Endothelial cell of umbilical vein (primary cell): ENCODE data around the gene SORCS2. TPM values are rescaled to one million over a fixed set of nuclear protein-coding genes. Genes with fewer than 3 reads are reported as not detected.

Experiments used
- BruUV-seq: library from RNA; stranded (reverse); fragments of 400-500 nt; replicated peaks from 2 replicates; lab custom pipeline; 2021; lab: Mats Ljungman, UMichigan
- CTCF ChIA-PET: fragments of 300-600, 350-600 bp; sonication (Branson Sonifier 250); formaldehyde crosslinking; loops from one replicate; lab custom pipeline; 2021; ENCODE audit warnings: antibody characterized with exemption, inconsistent platforms; lab: Charles Lee
- POLR2A ChIA-PET: fragments of 300-600, 350-600 bp; sonication (Branson Sonifier 250); formaldehyde crosslinking; loops from one replicate; lab custom pipeline; 2021; ENCODE audit warnings: antibody characterized with exemption, inconsistent platforms; lab: Charles Lee
- DNase-seq: peaks from one replicate; pipeline ENCODE4 v3.0.0-alpha.2; 2011; ENCODE audit warnings: low read depth, low spot score
- FAIRE-seq: peaks from 2 replicates; lab custom pipeline; 2011; peaks lifted over from hg19 to GRCh38; lab: Jason Lieb, UNC
- H2AFZ ChIP-seq: 2 replicates; pipeline ENCODE4 v1.6.0; 2012; ENCODE audit warnings: low read depth, low read length, control low read depth, inconsistent platforms
- H3K27ac ChIP-seq: 2 replicates; pipeline ENCODE4 v1.5.1; 2011; ENCODE audit warnings: low read depth, mild to moderate bottlenecking, control low read depth, low read length, moderate library complexity; ENCODE audit not compliant: insufficient read depth
- H3K27me3 ChIP-seq, 2 experiments: 2 replicates each; pipeline versions ENCODE4 v1.6.0 to v1.6.1; 2011; ENCODE audit warnings: low read length in 2 of 2, mixed read lengths in 1 of 2; ENCODE audit not compliant: control insufficient read depth in 2 of 2, insufficient read depth in 2 of 2
- H3K36me3 ChIP-seq, 2 experiments: 2 replicates in 1 of 2; 3 replicates in 1 of 2; pipeline ENCODE4 v1.5.1; 2011; ENCODE audit warnings: low read length in 2 of 2, mild to moderate bottlenecking in 1 of 2, moderate library complexity in 1 of 2; ENCODE audit not compliant: control insufficient read depth in 2 of 2, insufficient read depth in 2 of 2; ENCODE audit errors: extremely low read depth in 1 of 2
- H3K4me1 ChIP-seq: 3 replicates; pipeline ENCODE4 v1.5.1; 2011; ENCODE audit warnings: mild to moderate bottlenecking, low read length; ENCODE audit not compliant: control insufficient read depth, insufficient read depth; ENCODE audit errors: extremely low read depth
- H3K4me2 ChIP-seq: 2 replicates; pipeline ENCODE4 v1.6.1; 2011; ENCODE audit warnings: low read length, control low read depth, mixed read lengths; ENCODE audit not compliant: insufficient read depth
- H3K4me3 ChIP-seq, 3 experiments: fragments of 200-600 bp in 1 of 3; sonication (generic), shearing (Covaris generic) in 1 of 3; replicated peaks in 1 of 3; 2 replicates each; pipeline ENCODE4 v1.5.1; 2011 to 2016; ENCODE audit warnings: control low read depth in 3 of 3, low read length in 3 of 3, mild to moderate bottlenecking in 2 of 3, inconsistent platforms in 1 of 3, low read depth in 1 of 3, moderate library complexity in 1 of 3; ENCODE audit not compliant: insufficient read depth in 1 of 3
- H3K79me2 ChIP-seq: 2 replicates; pipeline ENCODE4 v1.6.0; 2012; ENCODE audit warnings: low read length, inconsistent platforms; ENCODE audit not compliant: control insufficient read depth, insufficient read depth
- H3K9ac ChIP-seq: replicated peaks from 2 replicates; pipeline ENCODE3; 2011; ENCODE audit warnings: low read length, control low read depth; ENCODE audit not compliant: insufficient read depth; ENCODE audit errors: extremely low read depth
- H3K9me1 ChIP-seq: replicated peaks from 3 replicates; pipeline ENCODE4 v1.6.0; 2011; ENCODE audit warnings: mild to moderate bottlenecking, low read length; ENCODE audit not compliant: control insufficient read depth, insufficient read depth; ENCODE audit errors: extremely low read depth
- H3K9me3 ChIP-seq: replicated peaks from 2 replicates; pipeline ENCODE4 v1.5.1; 2012; ENCODE audit warnings: low read length, inconsistent platforms; ENCODE audit not compliant: control insufficient read depth, insufficient read depth
- H4K20me1 ChIP-seq: replicated peaks from 2 replicates; pipeline ENCODE3; 2011; ENCODE audit warnings: mild to moderate bottlenecking, low read length; ENCODE audit not compliant: control insufficient read depth, insufficient read depth; ENCODE audit errors: extremely low read depth
- CTCF ChIP-seq, 2 donors: IDR thresholded peaks; 1 replicate in 1 of 2; 2 replicates in 1 of 2; pipeline ENCODE4 v1.5.1; 2011; ENCODE audit warnings: low read length in 2 of 2, mild to moderate bottlenecking in 2 of 2, moderate library complexity in 2 of 2, control low read depth in 1 of 2, inconsistent platforms in 1 of 2, low read depth in 1 of 2; ENCODE audit not compliant: insufficient read depth in 1 of 2; ENCODE audit errors: extremely low read depth in 1 of 2
- EZH2 ChIP-seq: IDR thresholded peaks from 2 replicates; pipeline ENCODE4 v1.6.1; 2012; ENCODE audit warnings: borderline replicate concordance, low read depth, mild to moderate bottlenecking, moderate library complexity, low read length, inconsistent platforms; ENCODE audit not compliant: severe bottlenecking
- FOS ChIP-seq: IDR thresholded peaks from 2 replicates; pipeline ENCODE4 v1.6.1; 2011; ENCODE audit warnings: mild to moderate bottlenecking, low read length, moderate library complexity, borderline replicate concordance; ENCODE audit not compliant: insufficient read depth
- GATA2 ChIP-seq: IDR thresholded peaks from 2 replicates; pipeline ENCODE4 v1.7.0; 2011; ENCODE audit warnings: low read depth, mild to moderate bottlenecking, moderate library complexity, mixed read lengths, low read length; ENCODE audit not compliant: insufficient read length, insufficient read depth
- JUN ChIP-seq: IDR thresholded peaks from 2 replicates; pipeline ENCODE4 v1.6.1; 2011; ENCODE audit warnings: borderline replicate concordance, low read depth; ENCODE audit not compliant: insufficient read length, insufficient read depth
- MAX ChIP-seq: IDR thresholded peaks from 2 replicates; pipeline ENCODE4 v1.6.1; 2011; ENCODE audit not compliant: insufficient read depth, insufficient read length
- MYC ChIP-seq: IDR thresholded peaks from one replicate; pipeline ENCODE4 v1.6.1; 2011; ENCODE audit warnings: mild to moderate bottlenecking, low read depth, low read length
- POLR2A ChIP-seq: IDR thresholded peaks from 2 replicates; pipeline ENCODE4 v1.6.1; 2012; ENCODE audit warnings: low read depth, mild to moderate bottlenecking, control low read depth, low read length
- POLR2AphosphoS5 ChIP-seq: IDR thresholded peaks from 2 replicates; pipeline ENCODE4 v1.6.1; 2012; ENCODE audit warnings: low read depth, mild to moderate bottlenecking, control low read depth, low read length, moderate library complexity; ENCODE audit not compliant: insufficient read depth
- dilution Hi-C: fragments of 300-500 bp; cut with MboI; formaldehyde crosslinking; loops from one replicate; pipeline ENCODE4 v1.15.0; 2019; ENCODE audit warnings: low sequenced_read_pairs; ENCODE audit not compliant: extremely low pct_ligation_motif_present
- intact Hi-C: fragments of 100-400 bp; cut with micrococcal nuclease; formaldehyde crosslinking; loops from one replicate; pipeline ENCODE4 v1.10.0; 2022
- polyA plus RNA-seq, 4 experiments: library from polyadenylated mRNA; depleted of rRNA in 3 of 4; stranded (reverse) in 3 of 4; unstranded in 1 of 4; fragments of >200 nt; gene quantifications; 2 replicates each; pipeline versions ENCODE4 v1.2.1 to v1.2.3, GENCODE V29; 2011 to 2012; ENCODE audit warnings: missing spikeins in 1 of 4
- total RNA-seq: library from RNA; stranded (reverse); gene quantifications from 2 replicates; pipeline ENCODE4 v1.2.3, GENCODE V29; 2021

SORCS2 gene
- total and polyA plus RNA-seq, 2 donors (not counting 3 experiments of a cell fraction or from before 2014, with no cell fraction given) = not detected

- Histone ChIP-seq H3K9me1 (no peaks in the 10 kb centered on the region), H3K4me3 (no peak overlapping the region), H3K9me3 (no peaks in the 10 kb centered on the region), H3K27me3 (no peaks in the 10 kb centered on the region), H3K9ac (no peak overlapping the region), H3K4me2 (no peak overlapping the region), H3K36me3 (no peaks in the 10 kb centered on the region), H3K4me1 (no peaks in the 10 kb centered on the region), H3K79me2 (no peaks in the 10 kb centered on the region), H4K20me1 (no peaks in the 10 kb centered on the region), H3K27ac (no peak overlapping the region), H2AFZ (no peak overlapping the region)
- dilution Hi-C loops = no loop called here
- ChIA-PET CTCF (interaction anchor here (1.2 kb wide), 1 partner anchor 13 kb away, joined by 3 read pairs; no protein-coding TSS in a partner anchor), POLR2A (no interaction called here)
- FAIRE-seq (no peak), DNase-seq (no peak)
- intact Hi-C loops = loop anchor here (5.0 kb wide), 1 partner anchor 378 kb away; no protein-coding TSS in a partner anchor
- TF ChIP-seq EZH2 (no peak), MAX (no peak)
- BruUV-seq = no TSS peak
Observed at GRCh38 chr4:7338876-7339623, 146.7 kb downstream of the SORCS2 start.

GRCh38 chr4:7339751-7340552, 147.6 kb downstream of the SORCS2 start:
- Histone ChIP-seq H3K9me1 (no peaks in the 10 kb centered on the region), H2AFZ (no peak overlapping the region), H3K27me3 (no peaks in the 10 kb centered on the region), H3K4me2 (no peak overlapping the region), H3K36me3 (no peaks in the 10 kb centered on the region), H3K9me3 (no peaks in the 10 kb centered on the region), H3K27ac (no peak overlapping the region), H4K20me1 (no peaks in the 10 kb centered on the region), H3K4me3 (no peak overlapping the region), H3K9ac (no peak overlapping the region), H3K79me2 (no peaks in the 10 kb centered on the region), H3K4me1 (no peaks in the 10 kb centered on the region)
- DNase-seq = no peak
- dilution Hi-C loops (no loop called here), intact Hi-C loops (loop anchor here (5.0 kb wide), 1 partner anchor 377 kb away; no protein-coding TSS in a partner anchor)
- POLR2A ChIA-PET = no interaction called here
- CTCF ChIA-PET = interaction anchor here (1.2 kb wide), 1 partner anchor 14 kb away, joined by 3 read pairs; no protein-coding TSS in a partner anchor
- TF ChIP-seq GATA2 (no peak), EZH2 (no peak), POLR2AphosphoS5 (no peak), MAX (no peak), FOS (no peak), CTCF (IDR thresholded peaks at IDR 0.05; ENCODE audit: extremely low read depth in 1 of 2, insufficient read depth in 1 of 2, low read depth in 1 of 2, low read length in 2 of 2) (no peak), JUN (no peak), MYC (no peak), POLR2A (no peak)
- no TSS peak for BruUV-seq
- FAIRE-seq = no peak
